MG63 (cell line): ENCODE results near the gene SLC25A29. TPM values are rescaled to one million over a fixed set of nuclear protein-coding genes. Genes with fewer than 3 reads are reported as not detected.
A peak's percentile ranks its signal among the peaks of the same experiment; 100 is the strongest.
"Not testable (repeated sequence)": the region's sequence is repeated elsewhere in the genome, so short reads cannot be mapped to it uniquely, and the experiment has no call there.

Source experiments
- DNase-seq: peaks from one replicate; pipeline ENCODE4 v3.0.0-alpha.2; 2020
- H3K27me3 ChIP-seq: fragments of 250-450 bp; sonication (Bioruptor Pico); 2 replicates; pipeline ENCODE4 v1.5.1; 2020; ENCODE audit warnings: mild to moderate bottlenecking, moderate library complexity
- H3K36me3 ChIP-seq: fragments of 250-450 bp; sonication (Bioruptor Pico); 2 replicates; pipeline ENCODE4 v1.5.1; 2020; ENCODE audit warnings: mild to moderate bottlenecking, moderate library complexity
- H3K4me3 ChIP-seq: fragments of 250-450 bp; sonication (Bioruptor Pico); 2 replicates; pipeline ENCODE4 v1.5.1; 2020; ENCODE audit warnings: mild to moderate bottlenecking, moderate library complexity
- H3K9me3 ChIP-seq: fragments of 250-450 bp; sonication (Bioruptor Pico); 2 replicates; pipeline ENCODE4 v1.5.1; 2020; ENCODE audit warnings: mild to moderate bottlenecking, moderate library complexity
- total RNA-seq: library from RNA; depleted of rRNA; stranded (reverse); fragments of >200 nt; shearing (Covaris generic); gene quantifications from 2 replicates; pipeline ENCODE4 v1.2.3, GENCODE V29; 2014; ENCODE audit warnings: low replicate concordance; rRNA removed

Gene SLC25A29, protein sequence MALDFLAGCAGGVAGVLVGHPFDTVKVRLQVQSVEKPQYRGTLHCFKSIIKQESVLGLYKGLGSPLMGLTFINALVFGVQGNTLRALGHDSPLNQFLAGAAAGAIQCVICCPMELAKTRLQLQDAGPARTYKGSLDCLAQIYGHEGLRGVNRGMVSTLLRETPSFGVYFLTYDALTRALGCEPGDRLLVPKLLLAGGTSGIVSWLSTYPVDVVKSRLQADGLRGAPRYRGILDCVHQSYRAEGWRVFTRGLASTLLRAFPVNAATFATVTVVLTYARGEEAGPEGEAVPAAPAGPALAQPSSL
- 8.0 and 9.6 TPM in 2 replicates for total RNA-seq

DNA sequence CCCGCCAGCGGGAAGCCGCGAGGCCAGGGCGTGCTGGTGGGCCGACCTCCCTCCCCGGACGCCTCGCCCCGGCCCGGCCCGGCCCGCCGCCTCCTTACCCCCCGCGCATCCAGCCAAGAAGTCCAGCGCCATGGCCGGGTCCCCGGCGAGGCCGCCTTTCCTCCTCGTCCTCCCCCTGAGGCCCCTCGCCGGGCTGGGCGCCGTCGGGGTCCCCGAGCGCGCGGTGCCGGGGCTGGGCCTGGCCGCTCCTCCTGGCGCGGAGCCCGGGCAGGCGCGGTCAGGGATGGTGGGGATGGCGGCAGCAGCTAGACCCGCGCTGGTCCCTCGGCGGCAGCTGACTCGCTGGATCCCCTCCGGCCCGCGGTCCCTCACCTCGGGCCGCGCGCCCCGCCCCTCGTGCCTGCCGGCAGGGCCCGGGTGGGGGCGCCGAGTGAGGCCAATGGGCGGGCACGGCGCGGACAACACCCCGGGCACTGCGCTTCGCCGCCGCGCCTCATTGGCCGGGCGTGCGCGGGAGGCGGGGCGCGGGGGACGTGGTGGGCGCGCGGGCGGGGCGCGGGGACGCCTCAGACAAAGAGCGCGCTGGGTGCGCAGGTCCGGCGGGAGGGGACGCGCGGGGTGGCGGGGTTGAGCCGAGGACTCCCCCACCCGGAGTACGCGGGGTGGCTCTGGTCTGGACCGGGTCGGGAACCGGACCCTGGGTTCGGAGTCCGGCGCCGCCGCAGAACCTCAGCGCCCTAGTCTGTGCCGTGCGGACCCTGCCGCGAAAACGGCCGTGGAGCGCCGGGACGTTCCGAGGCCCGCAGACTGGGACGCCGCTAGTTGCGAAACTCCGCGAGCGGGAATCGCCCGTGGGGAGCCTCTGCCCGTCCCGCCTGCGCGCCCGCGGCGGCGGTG lies at the start of gene SLC25A29:
Gene SLC25A29 (minus strand): TSS at position 344 of the 897 bp plus-strand sequence. CDS start 212 bp downstream, at position 132.
- H3K9me3 ChIP-seq, result no peaks in the 10 kb centered on the region
- no peaks in the 10 kb centered on the region for H3K27me3 ChIP-seq
- DNase-seq, result peak; percentile 80
- H3K36me3 ChIP-seq, result no peaks in the 10 kb centered on the region
- H3K4me3 ChIP-seq, result peak within 1 kb of the TSS; percentile 55

GRCh38 chr14:100350986-100351385 lies 44.7 kb upstream of the SLC25A29 start:
- Histone ChIP-seq H3K36me3 (peaks cover 31% of the 10 kb centered on the region), H3K9me3 (no peaks in the 10 kb centered on the region), H3K4me3 (no peak overlapping the region), H3K27me3 (no peaks in the 10 kb centered on the region)
- DNase-seq, result no peak

- no peak for DNase-seq
- Histone ChIP-seq H3K9me3 (no peaks in the 10 kb centered on the region), H3K36me3 (peaks cover 30% of the 10 kb centered on the region), H3K4me3 (no peak overlapping the region), H3K27me3 (no peaks in the 10 kb centered on the region)
These were observed 44.2 kb upstream of the SLC25A29 start for GRCh38 chr14:100350276-100350926.

DNA sequence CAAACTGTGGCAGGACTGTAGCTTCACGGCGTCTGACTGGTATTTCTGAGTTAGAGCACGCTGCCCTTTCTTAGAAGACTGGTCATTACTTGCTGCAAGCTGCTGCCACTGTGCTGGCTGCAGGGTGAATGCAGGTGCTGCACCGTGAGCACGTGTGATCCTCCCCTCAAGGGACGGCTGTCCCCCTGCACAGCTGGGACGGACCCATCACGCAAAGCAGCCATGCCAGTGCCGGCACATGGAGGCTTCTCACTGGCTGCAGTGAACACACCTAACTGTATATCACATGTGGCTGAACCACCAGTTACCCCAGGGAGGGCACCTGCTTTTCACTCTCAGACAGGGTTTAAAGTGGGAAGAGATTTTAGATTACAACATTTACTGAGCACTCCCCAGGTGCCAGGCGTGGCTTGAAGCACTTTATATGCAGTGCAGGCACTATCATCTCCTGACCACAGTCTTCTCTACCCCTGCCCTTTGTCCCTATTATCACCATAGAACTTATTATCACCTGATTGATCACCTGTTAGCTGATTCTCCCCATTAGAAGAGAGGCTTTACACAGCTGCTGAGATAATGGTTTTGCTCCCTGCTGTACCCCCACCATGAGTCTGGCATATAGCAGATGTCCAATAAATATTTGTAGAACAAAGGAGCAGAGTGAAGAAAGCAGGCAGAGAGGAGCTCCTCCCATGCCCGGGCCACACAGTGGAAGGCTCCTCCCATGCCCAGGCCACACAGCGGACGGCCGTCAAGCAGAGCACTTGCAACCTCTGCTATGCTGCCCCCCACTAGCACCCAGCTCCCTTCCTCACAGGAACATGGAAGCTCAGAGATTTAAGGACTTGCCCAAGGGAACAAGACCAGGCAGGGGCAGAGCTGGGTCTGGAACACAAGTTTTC lies 42.8 kb upstream of the SLC25A29 start:
- H3K36me3 ChIP-seq, result peaks cover 21% of the 10 kb centered on the region
- DNase-seq, result no peak

DNA sequence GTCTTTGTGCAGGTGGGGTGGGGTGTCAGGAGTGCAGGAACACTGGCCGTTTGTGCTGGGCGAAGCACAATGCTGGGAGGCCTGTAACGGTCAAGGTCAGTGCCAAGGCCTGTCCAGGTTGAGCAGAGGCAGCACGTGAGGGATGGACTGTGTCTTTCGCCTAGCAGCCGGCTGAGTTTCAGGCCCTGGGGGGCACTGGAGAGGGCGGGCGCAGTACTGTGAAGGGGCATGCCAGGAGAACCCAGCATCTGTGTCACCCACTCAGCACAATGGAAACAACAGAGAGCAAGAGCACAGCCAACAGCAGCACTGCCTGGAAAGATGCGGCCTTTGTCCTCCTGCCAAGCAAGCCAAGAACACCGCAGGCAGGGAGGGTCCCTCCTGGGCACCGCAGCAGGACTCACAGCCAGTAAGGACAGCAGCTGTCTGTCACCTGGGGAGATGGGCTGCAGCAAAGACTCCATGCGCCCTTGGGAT lies 42.0 kb upstream of the SLC25A29 start:
- H3K27me3 ChIP-seq, result no peaks in the 10 kb centered on the region
- peaks cover 20% of the 10 kb centered on the region for H3K36me3 ChIP-seq
- no peak for DNase-seq
- no peak overlapping the region for H3K4me3 ChIP-seq
- no peaks in the 10 kb centered on the region for H3K9me3 ChIP-seq

More for the DNA sequence above, 42.8 kb upstream of the SLC25A29 start:
- H3K4me3 ChIP-seq, result no peak overlapping the region
- no peaks in the 10 kb centered on the region for H3K27me3 ChIP-seq
- H3K9me3 ChIP-seq, result no peaks in the 10 kb centered on the region

DNA sequence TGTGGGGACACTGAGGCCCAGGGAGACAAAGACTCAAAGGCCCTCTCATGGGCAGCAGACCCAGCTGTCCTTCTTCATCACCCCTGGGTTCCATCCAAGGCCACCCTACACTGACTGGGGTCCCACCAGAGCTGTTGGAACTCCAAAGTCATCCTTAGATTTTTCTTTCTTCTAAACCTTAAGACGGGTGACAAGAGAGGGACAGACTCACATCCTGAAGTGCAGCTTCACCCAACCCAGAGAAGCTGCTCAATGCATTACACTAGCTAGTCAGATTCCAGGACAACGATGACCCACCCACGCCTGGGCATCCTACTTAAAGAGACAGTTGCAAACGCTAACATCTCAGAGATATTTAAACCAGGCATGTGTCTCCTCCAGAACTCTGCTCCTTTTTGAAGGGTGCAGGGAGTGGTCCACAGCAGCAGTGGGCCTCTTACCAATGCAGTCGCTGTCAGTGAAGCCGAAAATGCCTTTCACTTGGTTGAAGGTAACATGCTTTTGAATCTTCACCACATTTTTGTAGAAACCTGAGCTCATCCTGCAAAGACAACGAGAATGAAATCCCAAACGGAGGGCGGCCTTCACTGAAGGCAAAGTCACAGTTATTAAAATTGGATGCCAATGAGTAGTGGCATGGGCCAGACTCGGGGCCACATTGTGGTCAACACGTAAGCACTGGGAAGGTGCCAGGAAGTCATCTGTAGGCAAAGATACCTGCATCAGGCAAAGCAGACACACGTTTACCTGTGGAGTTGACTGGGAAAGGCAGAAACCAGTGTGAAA lies 40.3 kb upstream of the SLC25A29 start:
- peaks cover 11% of the 10 kb centered on the region for H3K36me3 ChIP-seq

GRCh38 chr14:100345711-100346110 lies 39.5 kb upstream of the SLC25A29 start:
- H3K9me3 ChIP-seq, result no peaks in the 10 kb centered on the region
- no peak for DNase-seq
- no peak overlapping the region for H3K4me3 ChIP-seq
- H3K27me3 ChIP-seq, result no peaks in the 10 kb centered on the region
- H3K36me3 ChIP-seq, result peaks cover 11% of the 10 kb centered on the region

More for the DNA sequence above, 40.3 kb upstream of the SLC25A29 start:
- H3K9me3 ChIP-seq, result no peaks in the 10 kb centered on the region
- H3K27me3 ChIP-seq, result no peaks in the 10 kb centered on the region
- DNase-seq, result no peak
- H3K4me3 ChIP-seq, result no peak overlapping the region

GRCh38 chr14:100344657-100345056 lies 38.4 kb upstream of the SLC25A29 start:
- H3K4me3 ChIP-seq, H3K27me3 ChIP-seq, H3K9me3 ChIP-seq, DNase-seq: not testable (repeated sequence)
- H3K36me3 ChIP-seq, result peaks cover 12% of the 10 kb centered on the region

DNA sequence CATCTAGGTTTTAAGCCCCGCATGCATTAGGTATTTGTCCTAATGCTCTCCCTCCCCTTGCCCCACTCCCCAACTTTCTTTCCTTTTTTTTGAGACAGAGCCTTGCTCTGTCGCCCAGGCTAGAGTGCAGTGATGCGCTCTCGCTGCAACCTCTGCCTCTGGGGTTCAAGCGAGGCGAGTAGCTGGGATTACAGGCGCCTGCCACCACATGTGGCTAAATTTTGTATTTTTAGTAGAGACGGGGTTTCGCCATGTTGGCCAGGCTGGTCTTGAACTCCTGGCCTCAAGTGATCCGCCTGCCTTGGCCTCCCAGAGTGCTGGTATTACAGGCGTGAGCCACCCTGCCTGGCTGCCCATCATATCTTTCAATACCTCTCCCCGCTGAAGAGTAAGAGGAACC lies 36.6 kb upstream of the SLC25A29 start:
- H3K4me3 ChIP-seq, H3K27me3 ChIP-seq, DNase-seq, H3K9me3 ChIP-seq: not testable (repeated sequence)
- H3K36me3 ChIP-seq, result peaks cover 16% of the 10 kb centered on the region

- Histone ChIP-seq H3K9me3 (no peaks in the 10 kb centered on the region), H3K4me3 (no peak overlapping the region), H3K27me3 (no peaks in the 10 kb centered on the region), H3K36me3 (peaks cover 16% of the 10 kb centered on the region)
- no peak for DNase-seq
These were observed 36.0 kb upstream of the SLC25A29 start for GRCh38 chr14:100342195-100342594.

GRCh38 chr14:100341301-100342031 lies 35.2 kb upstream of the SLC25A29 start:
- peaks cover 16% of the 10 kb centered on the region for H3K36me3 ChIP-seq
- H3K4me3 ChIP-seq, result no peak overlapping the region
- H3K9me3 ChIP-seq, result no peaks in the 10 kb centered on the region
- no peaks in the 10 kb centered on the region for H3K27me3 ChIP-seq
- peak; percentile 25 for DNase-seq

GRCh38 chr14:100340423-100340813 lies 34.2 kb upstream of the SLC25A29 start:
- no peak for DNase-seq
- Histone ChIP-seq H3K9me3 (no peaks in the 10 kb centered on the region), H3K4me3 (no peak overlapping the region), H3K36me3 (peaks cover 12% of the 10 kb centered on the region), H3K27me3 (no peaks in the 10 kb centered on the region)

DNA sequence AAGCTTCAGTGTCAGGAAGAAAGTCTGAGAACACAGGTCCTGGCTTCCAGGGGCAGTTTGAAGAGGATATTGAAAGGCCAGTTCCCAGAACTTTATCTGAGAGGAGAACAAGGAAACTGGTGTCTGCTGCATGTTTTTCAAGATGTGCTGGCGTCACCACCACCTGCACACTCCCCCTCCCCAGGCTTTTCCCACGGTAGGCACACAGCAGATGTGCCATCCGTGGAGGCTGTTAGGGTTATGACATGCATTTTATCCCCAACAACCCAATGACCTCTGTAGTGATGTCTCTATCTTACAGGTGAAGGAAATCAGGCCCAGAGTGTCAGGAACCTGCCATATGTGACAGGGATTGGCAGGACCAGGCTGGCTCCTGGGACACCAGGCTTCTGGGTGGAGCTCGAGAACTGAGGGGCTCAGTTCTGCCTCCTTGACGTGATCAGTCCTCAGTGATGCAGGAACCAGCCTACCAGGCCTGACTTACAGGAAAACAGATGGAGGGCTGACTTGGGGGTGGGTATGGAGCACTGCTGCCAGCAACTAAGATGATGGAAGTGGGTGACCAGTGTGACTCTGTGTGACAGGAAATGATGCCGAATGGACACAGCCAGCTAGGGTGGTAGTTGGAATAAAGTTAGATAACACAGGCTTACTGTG lies 33.6 kb upstream of the SLC25A29 start:
- no peak for DNase-seq
- Histone ChIP-seq H3K27me3 (no peaks in the 10 kb centered on the region), H3K9me3 (no peaks in the 10 kb centered on the region), H3K4me3 (no peak overlapping the region), H3K36me3 (peaks cover 12% of the 10 kb centered on the region)
